Heart left ventricle (tissue), 13 donors: ENCODE measurements around the gene CHRNA1.

Experiments
- CTCF ChIP-seq, 12 donors: fragments of 200-600 bp; sonication (generic) in 4 of 12; IDR thresholded peaks; one replicate each; pipeline versions ENCODE4 v1.5.0 to v1.8.0; 2018 to 2022; ENCODE audit warnings: antibody characterized with exemption in 12 of 12, mild to moderate bottlenecking in 5 of 12
- POLR2A ChIP-seq, 2 donors: fragments of 450-650 bp; IDR thresholded peaks; one replicate each; pipeline ENCODE4 v1.6.1; 2017; ENCODE audit warnings: antibody characterized with exemption in 2 of 2, mild to moderate bottlenecking in 2 of 2, moderate library complexity in 2 of 2
- donor health status: ischemic (EF 13 %, LVEDD 7.1; RV severe dilation, severe dysfunction).
- donor health status: DM: no; HTN: yes; CAD: no.
- donor health status: DM: no; HTN: no; CAD: no.
- donor health status: ischemic (EF 25% LVEDD 6.9; RV normal size, moderate dysfunction).
- donor health status: ischemic (EF 25% LVEDD 5.7; RV mildly dilated, moderate dysfunction).
- donor health status: ischemic (EF 35%, LVEDD 5.7; RV mildly dilated, moderate dysfunction).
- donor health status: nonischemic (EF 11% LVEDD 7.7; RV severe dilation, severe dysfunction).
- donor health status: DM: yes; HTN: yes; CAD: no.
- donor health status: PGD.
- donor health status: ischemic (EF 29% LVEDD 5.4; RV normal size, mild dysfunction).
- donor health status: nonischemic (EF 23%, LVEDD 6.1; RV moderate dilation, normal function).

GRCh38 chr2:174775571-174775980, 11.3 kb upstream of the CHRNA1 start:
- TF ChIP-seq CTCF (IDR thresholded peaks at IDR 0.05) (no peak), POLR2A (IDR thresholded peaks at IDR 0.05) (no peak)
